Mucosa of stomach (tissue), 1 donor: ENCODE data around the gene CAMTA1.

Experiments
- H3K27me3 ChIP-seq: one replicate; pipeline ENCODE4 v1.7.0; 2013; ENCODE audit warnings: mild to moderate bottlenecking, low read length; ENCODE audit not compliant: control insufficient read depth, insufficient read depth
- H3K36me3 ChIP-seq: one replicate; pipeline ENCODE4 v1.7.0; 2013; ENCODE audit warnings: low read length; ENCODE audit not compliant: control insufficient read depth, insufficient read depth
- H3K4me1 ChIP-seq: one replicate; pipeline ENCODE4 v1.7.0; 2013; ENCODE audit warnings: mild to moderate bottlenecking, low read length; ENCODE audit not compliant: control insufficient read depth, insufficient read depth
- H3K4me3 ChIP-seq: one replicate; pipeline ENCODE4 v1.7.0; 2013; ENCODE audit warnings: low read length
- H3K9ac ChIP-seq: one replicate; pipeline ENCODE4 v1.7.0; 2013; ENCODE audit warnings: mild to moderate bottlenecking, low read length, moderate library complexity
- H3K9me3 ChIP-seq: one replicate; pipeline ENCODE4 v1.7.0; 2013; ENCODE audit warnings: mild to moderate bottlenecking, low read length, moderate library complexity; ENCODE audit not compliant: control insufficient read depth
- donor health status: Pancreatic carcinoma.

Gene CAMTA1

DNA sequence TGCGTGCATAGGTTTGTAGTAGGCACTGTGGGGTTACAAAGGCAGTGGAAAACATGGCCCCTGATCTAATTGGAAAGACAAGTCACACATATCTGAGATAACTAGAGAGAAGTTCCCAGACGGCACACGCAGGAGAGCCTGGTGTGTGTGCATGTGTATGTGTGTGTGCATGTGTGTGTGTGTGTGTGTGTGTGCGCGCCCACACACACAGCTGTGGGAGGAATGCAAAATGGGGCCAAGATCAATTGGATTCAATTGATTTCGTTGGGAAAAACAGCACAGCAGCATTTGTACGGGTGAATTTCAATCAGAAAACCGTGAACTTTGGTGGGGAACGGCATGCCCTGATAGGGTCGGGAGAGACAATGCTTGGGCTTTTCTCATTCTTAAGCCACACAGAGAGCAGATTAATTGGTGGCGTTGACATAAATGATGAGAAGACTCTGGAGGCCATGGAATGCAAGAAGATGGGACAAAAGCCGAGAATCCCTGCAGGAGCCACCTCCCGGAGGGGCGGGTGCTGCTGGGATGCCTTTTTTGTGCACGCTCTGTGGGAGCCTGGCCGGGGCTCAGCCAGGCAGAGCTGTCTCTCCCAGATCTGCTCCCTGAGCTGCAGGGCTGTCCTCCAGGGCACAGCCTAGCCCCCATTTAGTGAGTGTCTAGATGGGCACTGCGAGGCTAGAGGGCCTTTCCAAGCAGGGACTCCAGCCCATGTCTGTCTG, 322.0 kb downstream of the CAMTA1 start:
- no peaks in the 10 kb centered on the region for H3K9me3 ChIP-seq
- H3K27me3 ChIP-seq: no peaks in the 10 kb centered on the region
- H3K9ac ChIP-seq: no peak overlapping the region
- no peak overlapping the region for H3K4me3 ChIP-seq
- no peaks in the 10 kb centered on the region for H3K36me3 ChIP-seq
- no peaks in the 10 kb centered on the region for H3K4me1 ChIP-seq

DNA sequence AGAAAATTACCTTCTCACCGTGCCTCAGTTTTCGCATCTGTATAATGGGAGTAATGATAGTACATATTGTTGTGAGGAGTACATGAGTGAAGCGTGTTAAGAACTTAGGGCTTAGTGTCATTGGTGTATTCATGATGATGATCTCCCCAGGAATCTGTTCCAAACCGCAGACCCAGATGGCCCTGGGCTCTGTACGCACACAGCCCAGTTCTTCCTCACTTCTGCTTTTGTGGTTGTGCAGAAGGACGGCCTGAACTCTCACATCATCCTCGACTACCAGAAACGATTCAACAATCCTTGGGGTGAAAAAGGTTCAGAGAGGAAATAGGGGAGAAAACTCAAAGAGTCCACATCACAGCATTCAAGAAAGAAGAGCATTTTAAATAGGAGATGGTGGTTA, 323.0 kb downstream of the CAMTA1 start:
- Histone ChIP-seq H3K4me3 (no peak overlapping the region), H3K36me3 (no peaks in the 10 kb centered on the region), H3K9ac (no peak overlapping the region), H3K4me1 (no peaks in the 10 kb centered on the region), H3K27me3 (no peaks in the 10 kb centered on the region), H3K9me3 (no peaks in the 10 kb centered on the region)

DNA sequence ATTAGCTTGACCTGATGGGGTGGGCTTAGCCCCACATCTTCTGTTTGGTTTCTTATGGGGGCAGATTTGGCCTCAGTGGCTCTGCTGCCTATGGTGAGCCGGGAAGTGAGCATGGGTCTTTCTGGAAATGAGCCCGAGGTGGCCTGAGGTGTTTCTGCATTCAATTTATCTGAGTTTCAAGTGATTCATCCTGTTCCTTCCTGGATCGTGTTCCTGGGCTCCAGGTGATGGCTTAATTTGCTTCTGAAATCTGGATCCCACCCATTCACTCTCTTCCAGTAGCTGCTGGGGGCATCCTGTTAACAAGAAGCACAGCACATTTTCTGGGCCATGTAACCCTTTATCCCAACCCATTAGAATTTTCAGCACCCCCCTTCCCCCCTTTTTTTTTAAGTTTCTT, 324.6 kb downstream of the CAMTA1 start:
- H3K36me3 ChIP-seq: no peaks in the 10 kb centered on the region
- H3K9me3 ChIP-seq: no peaks in the 10 kb centered on the region
- H3K4me1 ChIP-seq: no peaks in the 10 kb centered on the region
- no peaks in the 10 kb centered on the region for H3K27me3 ChIP-seq
- H3K4me3 ChIP-seq: no peak overlapping the region
- no peak overlapping the region for H3K9ac ChIP-seq

DNA sequence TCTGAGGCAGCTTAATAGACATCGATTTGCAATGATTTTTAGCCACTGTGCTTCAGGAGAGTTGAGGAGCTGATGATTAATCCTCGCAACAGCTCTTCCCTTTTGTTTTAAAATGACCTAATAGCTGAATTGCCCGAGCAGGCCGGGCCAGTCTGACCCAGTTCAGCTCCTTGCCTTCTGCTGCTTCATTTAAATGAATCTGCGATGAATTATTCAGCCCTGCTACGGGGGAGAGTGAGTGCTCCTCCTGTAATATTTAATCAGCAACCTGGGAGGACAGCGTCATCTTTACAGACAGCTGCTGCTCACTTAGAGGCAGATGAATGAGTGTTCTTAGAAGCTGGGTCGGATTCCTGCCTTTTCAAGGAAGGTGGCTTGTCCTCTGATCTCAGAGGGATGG, 325.1 kb downstream of the CAMTA1 start:
- no peaks in the 10 kb centered on the region for H3K4me1 ChIP-seq
- no peaks in the 10 kb centered on the region for H3K27me3 ChIP-seq
- H3K4me3 ChIP-seq: no peak overlapping the region
- H3K9me3 ChIP-seq: no peaks in the 10 kb centered on the region
- H3K36me3 ChIP-seq: no peaks in the 10 kb centered on the region
- H3K9ac ChIP-seq: no peak overlapping the region

DNA sequence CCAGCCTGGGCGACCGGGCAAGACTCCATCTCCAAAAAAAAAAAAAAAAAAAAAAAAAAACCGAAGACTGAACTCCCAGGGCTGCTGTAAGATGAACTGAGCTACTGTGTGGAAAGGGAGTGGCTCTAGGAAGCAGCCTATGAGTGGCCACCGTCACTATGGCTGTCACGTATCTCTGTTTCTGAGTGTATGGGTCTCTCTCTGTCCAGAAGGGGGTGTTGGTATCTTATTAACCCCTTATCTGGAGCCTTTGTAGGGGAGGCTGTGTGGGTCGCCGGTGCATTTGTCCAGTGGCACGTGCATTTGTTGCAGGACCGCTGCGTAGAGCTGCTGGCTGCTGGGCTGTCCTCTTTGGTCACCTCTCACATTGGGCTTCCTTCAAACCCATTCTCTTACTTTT, 326.6 kb downstream of the CAMTA1 start:
- no peak overlapping the region for H3K9ac ChIP-seq
- no peaks in the 10 kb centered on the region for H3K36me3 ChIP-seq
- H3K4me3 ChIP-seq: no peak overlapping the region
- no peaks in the 10 kb centered on the region for H3K27me3 ChIP-seq
- H3K4me1 ChIP-seq: no peaks in the 10 kb centered on the region
- H3K9me3 ChIP-seq: no peaks in the 10 kb centered on the region

DNA sequence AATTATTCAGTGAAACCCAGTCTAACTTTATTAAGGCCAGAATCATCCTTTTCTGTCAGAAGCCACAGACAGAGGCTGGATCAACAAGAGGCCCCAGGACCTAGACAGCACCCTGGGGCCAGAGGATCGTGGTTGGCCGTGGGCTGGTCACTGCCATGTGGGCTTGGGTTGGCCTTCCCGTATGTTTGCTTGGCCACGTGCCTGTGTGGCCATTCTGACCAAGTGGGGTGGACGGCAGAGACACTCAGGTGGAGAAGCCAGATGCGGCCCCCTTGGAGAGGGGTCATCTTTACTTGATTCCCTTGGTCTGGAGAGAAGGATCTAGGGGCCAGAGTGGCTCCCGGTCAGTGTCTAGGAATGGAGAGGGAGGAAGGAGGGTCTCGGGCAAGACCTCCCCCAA, 327.9 kb downstream of the CAMTA1 start:
- no peak overlapping the region for H3K4me3 ChIP-seq
- no peaks in the 10 kb centered on the region for H3K36me3 ChIP-seq
- H3K9me3 ChIP-seq: no peaks in the 10 kb centered on the region
- no peaks in the 10 kb centered on the region for H3K27me3 ChIP-seq
- no peaks in the 10 kb centered on the region for H3K4me1 ChIP-seq
- no peak overlapping the region for H3K9ac ChIP-seq

DNA sequence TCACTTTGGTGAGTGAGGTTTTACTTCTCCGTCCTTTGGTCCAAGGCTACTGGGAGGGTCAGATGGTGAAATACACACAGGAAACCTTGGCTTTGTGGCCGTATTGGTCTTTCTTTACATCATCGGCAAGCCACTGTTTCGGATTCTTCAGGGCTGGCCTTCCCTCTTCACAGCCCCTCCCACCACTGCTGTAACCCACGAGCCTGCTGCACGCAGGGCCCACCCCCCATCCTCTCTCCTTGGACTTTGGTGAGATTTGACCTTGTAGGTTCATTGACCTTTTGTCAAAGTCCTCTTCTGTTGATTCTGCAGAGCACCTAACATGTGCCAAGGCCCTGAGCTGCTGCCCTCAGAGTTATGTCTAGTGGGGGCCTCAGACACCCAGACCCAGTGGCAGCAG, 328.6 kb downstream of the CAMTA1 start:
- Histone ChIP-seq H3K4me3 (no peak overlapping the region), H3K4me1 (no peaks in the 10 kb centered on the region), H3K27me3 (no peaks in the 10 kb centered on the region), H3K9me3 (no peaks in the 10 kb centered on the region), H3K9ac (no peak overlapping the region), H3K36me3 (no peaks in the 10 kb centered on the region)

DNA sequence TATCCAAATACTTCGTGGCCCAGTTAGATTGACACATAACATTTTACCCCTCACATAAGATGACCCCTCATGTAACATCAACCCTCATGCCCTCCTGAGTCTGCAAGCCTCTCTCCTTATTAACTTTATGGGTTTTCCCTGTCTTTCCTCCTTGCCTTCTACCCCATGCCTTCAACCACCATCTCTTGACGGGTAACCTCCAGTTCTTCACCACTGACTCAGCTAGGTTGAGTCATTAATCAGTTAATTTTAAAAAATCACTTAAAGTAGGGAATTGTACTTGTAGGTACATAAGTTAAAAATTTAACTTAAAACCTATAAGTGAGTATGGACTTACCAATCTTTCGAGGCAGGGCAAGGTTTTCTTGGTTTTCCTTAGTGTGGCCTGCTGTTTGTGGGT, 330.7 kb downstream of the CAMTA1 start:
- H3K4me1 ChIP-seq: no peaks in the 10 kb centered on the region
- H3K9me3 ChIP-seq: no peaks in the 10 kb centered on the region
- H3K27me3 ChIP-seq: no peaks in the 10 kb centered on the region
- no peaks in the 10 kb centered on the region for H3K36me3 ChIP-seq
- H3K9ac ChIP-seq: no peak overlapping the region
- no peak overlapping the region for H3K4me3 ChIP-seq

DNA sequence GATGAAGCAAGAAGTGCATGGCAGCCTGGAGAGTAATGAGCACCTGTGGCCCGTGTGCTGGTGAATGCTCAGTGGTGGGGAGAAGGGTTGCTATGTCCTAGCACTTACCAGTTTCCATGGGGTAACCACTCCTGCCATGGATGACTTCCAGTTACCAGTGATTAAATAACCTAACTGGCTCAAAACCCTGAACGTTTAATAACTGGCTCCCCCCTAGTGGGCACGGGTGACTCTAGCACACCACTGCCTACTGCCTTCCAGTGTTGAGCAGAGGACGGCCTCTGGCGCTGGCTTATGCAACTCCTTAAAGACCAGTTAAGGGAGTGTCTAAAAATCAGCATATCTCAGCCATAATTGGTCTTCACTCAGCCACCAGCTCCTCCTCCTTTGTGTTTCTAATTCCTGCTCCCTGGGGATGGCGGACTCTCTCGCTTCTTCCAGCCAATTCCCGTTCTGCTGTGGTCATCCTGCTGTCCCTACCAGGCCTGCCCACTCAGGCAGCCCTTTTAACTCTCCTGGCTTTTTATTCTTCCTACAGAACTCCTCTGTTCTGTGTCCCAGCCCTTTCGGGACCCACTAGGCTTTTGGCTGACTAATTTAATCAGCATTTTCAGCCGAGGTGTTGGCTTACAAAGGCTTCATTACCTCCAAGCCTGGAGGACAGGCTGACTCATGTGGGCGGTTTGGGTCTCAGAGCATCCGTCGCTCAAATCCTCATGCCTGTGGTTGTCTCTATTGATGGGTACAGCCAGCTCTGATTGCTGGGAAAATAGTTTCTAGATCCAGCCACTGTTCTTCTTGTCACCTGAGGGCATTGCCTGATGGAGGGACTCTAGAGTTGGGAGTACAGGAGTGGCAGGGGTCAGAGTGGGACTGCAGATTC, 332.4 kb downstream of the CAMTA1 start:
- H3K9me3 ChIP-seq: no peaks in the 10 kb centered on the region

DNA sequence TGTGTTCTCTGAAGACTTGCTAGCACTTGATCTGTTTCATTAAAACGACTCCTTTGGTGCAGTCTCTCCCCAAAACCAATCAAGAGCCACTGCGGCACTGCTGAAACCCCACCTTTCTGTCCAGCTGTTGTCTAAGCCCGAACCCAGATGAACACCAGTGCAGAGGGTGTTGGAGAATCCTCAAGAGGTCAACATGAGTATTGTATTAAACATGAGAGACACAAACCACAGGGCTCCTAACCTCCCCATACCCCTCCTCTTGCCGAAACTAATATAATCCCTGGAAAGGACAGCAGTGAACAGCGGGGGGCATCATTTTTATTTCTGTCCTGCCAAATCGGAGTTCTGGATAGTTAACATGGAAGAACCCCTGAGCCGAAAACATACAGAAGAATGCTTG, 333.9 kb downstream of the CAMTA1 start:
- no peak overlapping the region for H3K4me3 ChIP-seq
- H3K9me3 ChIP-seq: no peaks in the 10 kb centered on the region
- H3K36me3 ChIP-seq: no peaks in the 10 kb centered on the region
- no peaks in the 10 kb centered on the region for H3K27me3 ChIP-seq
- no peaks in the 10 kb centered on the region for H3K4me1 ChIP-seq
- H3K9ac ChIP-seq: no peak overlapping the region

More for the DNA sequence above, 332.4 kb downstream of the CAMTA1 start:
- Histone ChIP-seq H3K36me3 (no peaks in the 10 kb centered on the region), H3K4me3 (no peak overlapping the region), H3K27me3 (no peaks in the 10 kb centered on the region), H3K4me1 (no peaks in the 10 kb centered on the region), H3K9ac (no peak overlapping the region)

DNA sequence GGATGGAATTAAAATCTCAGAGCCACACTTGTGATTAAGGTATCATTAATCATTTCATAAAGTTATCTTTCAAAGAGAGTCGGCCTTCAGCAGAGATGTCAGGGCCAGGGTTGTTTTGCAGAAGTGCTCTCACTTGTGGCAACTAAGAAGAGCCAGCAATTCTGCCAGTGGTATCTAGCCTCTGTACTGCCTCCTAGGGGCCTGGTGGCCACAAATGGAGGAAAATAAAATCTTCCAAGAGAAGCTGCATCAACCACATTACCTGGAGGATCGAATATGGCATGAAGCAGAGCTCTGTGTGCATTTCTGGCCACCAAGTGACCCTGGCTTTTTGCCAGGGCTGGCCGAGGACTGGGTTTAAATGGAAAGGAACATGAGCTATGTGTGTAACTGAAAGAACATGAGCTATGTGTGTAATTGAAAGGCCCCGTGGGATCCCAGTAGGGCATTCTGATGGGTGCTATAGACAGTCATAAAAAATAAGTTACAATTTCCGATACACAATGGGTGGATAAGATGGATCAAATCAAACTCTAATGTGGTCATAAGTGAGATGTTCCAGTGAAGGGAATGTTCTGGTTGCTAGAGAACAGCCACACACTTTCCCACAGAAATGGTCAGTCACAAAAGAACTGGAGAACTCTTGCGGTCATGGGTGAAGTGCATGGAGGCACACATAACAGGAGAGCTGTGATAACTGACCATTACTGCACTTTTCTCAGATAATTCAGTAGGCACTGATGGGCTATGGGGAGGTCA, 335.8 kb downstream of the CAMTA1 start:
- Histone ChIP-seq H3K9ac (no peak overlapping the region), H3K36me3 (no peaks in the 10 kb centered on the region), H3K4me3 (no peak overlapping the region), H3K4me1 (no peaks in the 10 kb centered on the region), H3K9me3 (no peaks in the 10 kb centered on the region), H3K27me3 (no peaks in the 10 kb centered on the region)

DNA sequence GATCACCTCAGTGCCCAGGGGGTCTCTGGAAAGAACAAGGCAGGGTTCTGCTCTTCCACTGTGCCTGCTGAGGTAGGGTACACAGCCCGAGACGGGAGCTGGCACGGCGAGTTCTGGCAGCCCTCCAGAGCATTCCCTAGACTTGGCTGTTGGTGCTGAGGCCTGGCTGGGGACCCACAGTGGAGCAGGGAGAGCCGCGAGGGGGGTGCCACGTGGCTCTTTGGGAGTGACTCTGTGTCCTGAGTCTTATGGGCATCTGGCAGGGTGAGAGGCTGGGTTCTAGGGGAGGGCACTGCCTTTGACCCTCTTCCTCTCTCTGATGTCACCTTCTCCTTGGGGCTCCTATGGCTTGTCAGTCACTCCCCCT, 336.4 kb downstream of the CAMTA1 start:
- H3K4me1 ChIP-seq: no peaks in the 10 kb centered on the region
- no peaks in the 10 kb centered on the region for H3K9me3 ChIP-seq
- H3K36me3 ChIP-seq: no peaks in the 10 kb centered on the region
- H3K9ac ChIP-seq: no peak overlapping the region
- no peaks in the 10 kb centered on the region for H3K27me3 ChIP-seq
- H3K4me3 ChIP-seq: no peak overlapping the region
